GM23248 (cell line): ENCODE measurements around the gene RNF217. TPM values are rescaled to one million over a fixed set of nuclear protein-coding genes. Genes with fewer than 3 reads are reported as not detected.
"Not testable (repeated sequence)": the region's sequence is repeated elsewhere in the genome, so short reads cannot be mapped to it uniquely, and the experiment has no call there.

ENCODE experiments used
- DNase-seq: peaks from one replicate; pipeline ENCODE4 v3.0.0-alpha.2; 2015
- H2AFZ ChIP-seq: fragments of 200-600 bp; sonication (generic); 2 replicates; pipeline ENCODE4 v1.6.1; 2016; ENCODE audit warnings: antibody characterized with exemption
- H3F3A ChIP-seq: fragments of 200-600 bp; sonication (generic); 2 replicates; pipeline ENCODE4 v1.6.1; 2016; ENCODE audit warnings: mild to moderate bottlenecking, antibody characterized with exemption, mixed run types; ENCODE audit not compliant: insufficient read depth
- H3K27ac ChIP-seq: fragments of 200-600 bp; sonication (generic); 2 replicates; pipeline ENCODE4 v1.5.1; 2016; ENCODE audit warnings: mild to moderate bottlenecking
- H3K27me3 ChIP-seq: fragments of 200-600 bp; sonication (generic); replicated peaks from 2 replicates; pipeline ENCODE4 v1.6.1; 2016; ENCODE audit warnings: mild to moderate bottlenecking; ENCODE audit not compliant: insufficient read depth
- H3K36me3 ChIP-seq: fragments of 200-600 bp; sonication (generic); 2 replicates; pipeline ENCODE4 v1.6.1; 2016; ENCODE audit warnings: low read depth, mild to moderate bottlenecking
- H3K4me1 ChIP-seq: fragments of 200-600 bp; sonication (generic); 2 replicates; pipeline ENCODE4 v1.6.1; 2016; ENCODE audit warnings: mild to moderate bottlenecking; ENCODE audit not compliant: insufficient read depth
- H3K4me2 ChIP-seq: fragments of 200-600 bp; sonication (generic); one replicate; pipeline ENCODE4 v1.6.1; 2016; ENCODE audit warnings: mild to moderate bottlenecking; ENCODE audit not compliant: unreplicated experiment
- H3K4me3 ChIP-seq: fragments of 200-600 bp; sonication (generic); 2 replicates; pipeline ENCODE4 v1.5.1; 2016; ENCODE audit warnings: mild to moderate bottlenecking
- H3K79me2 ChIP-seq: fragments of 200-600 bp; sonication (generic); 2 replicates; pipeline ENCODE4 v1.6.1; 2016; ENCODE audit warnings: mild to moderate bottlenecking; ENCODE audit not compliant: insufficient read depth
- H3K9ac ChIP-seq: fragments of 200-600 bp; sonication (generic); 2 replicates; pipeline ENCODE4 v1.6.1; 2016; ENCODE audit warnings: mild to moderate bottlenecking
- H3K9me2 ChIP-seq: fragments of 200-600 bp; sonication (generic); 2 replicates; pipeline ENCODE4 v1.6.1; 2016; ENCODE audit warnings: mixed run types, mild to moderate bottlenecking, moderate library complexity; ENCODE audit not compliant: insufficient read depth
- H3K9me3 ChIP-seq: fragments of 200-600 bp; sonication (generic); one replicate; pipeline ENCODE4 v1.6.1; 2017; ENCODE audit warnings: low read depth
- H4K20me1 ChIP-seq: fragments of 200-600 bp; sonication (generic); 2 replicates; pipeline ENCODE4 v1.6.0; 2016; ENCODE audit not compliant: insufficient read depth
- EZH2 ChIP-seq: fragments of 200-600 bp; sonication (generic); IDR thresholded peaks from 2 replicates; pipeline ENCODE4 v1.6.1; 2018; ENCODE audit warnings: antibody characterized with exemption, mild to moderate bottlenecking; ENCODE audit not compliant: insufficient read depth, poor library complexity, severe bottlenecking
- EZH2phosphoT487 ChIP-seq: fragments of 200-600 bp; sonication (generic); IDR thresholded peaks from 2 replicates; pipeline ENCODE4 v1.6.1; 2018; ENCODE audit warnings: antibody characterized with exemption, moderate library complexity, mild to moderate bottlenecking, low read depth; ENCODE audit not compliant: insufficient read depth
- WGBS, 2 experiments: methylation state at CpG; one replicate each; pipeline ENCODE4 v1.1.6; 2015 to 2017; ENCODE audit warnings: low lambda C conversion rate in 2 of 2, low coverage in 1 of 2; ENCODE audit errors: missing lambda C conversion rate in 2 of 2; 5-methylcytosine and 5-hydroxymethylcytosine counted together
- in situ Hi-C: fragments of 300-500 bp; cut with MboI; formaldehyde crosslinking; loops from 2 replicates; pipeline ENCODE4 v1.15.0; 2020
- polyA plus RNA-seq: library from polyadenylated mRNA; unstranded; fragments of >200 nt; fragmentation: Nextera tagmentation; extraction: Ambion mirVana; gene quantifications from 2 replicates; pipeline ENCODE4 v1.2.1, GENCODE V29; 2016
- total RNA-seq: library from RNA; depleted of rRNA; stranded (reverse); fragments of >200 nt; shearing (Covaris generic); gene quantifications from 2 replicates; pipeline ENCODE4 v1.2.3, GENCODE V29; 2014

RNF217 gene
- total and polyA plus RNA-seq, 2 experiments from 2014 or later = 3.2 to 10.9 TPM

DNA sequence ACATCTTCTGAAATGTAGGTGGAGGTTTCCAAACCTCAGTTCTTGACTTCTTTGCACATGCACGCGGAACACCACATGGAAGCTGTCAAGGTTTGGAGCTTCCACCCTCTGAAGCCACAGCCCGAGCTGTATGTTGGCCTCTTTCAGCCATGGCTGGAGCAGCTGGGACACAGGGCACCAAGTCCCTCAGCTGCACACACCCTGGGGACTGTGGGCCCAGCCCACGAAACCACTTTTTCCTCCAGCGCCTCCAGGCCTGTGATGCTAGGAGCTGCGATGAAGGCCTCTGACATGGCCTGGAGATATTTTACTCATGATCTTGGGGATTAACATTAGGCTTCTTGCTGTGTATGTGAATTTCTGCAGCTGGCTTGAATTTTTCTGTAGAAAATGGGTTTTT, 68.7 kb downstream of the RNF217 start:
- DNase-seq = no peak
- no peaks in the 10 kb centered on the region for H3F3A ChIP-seq
- H3K4me1 ChIP-seq = no peaks in the 10 kb centered on the region
- no peak overlapping the region for H3K9ac ChIP-seq
- H3K27me3 ChIP-seq = no peaks in the 10 kb centered on the region
- H3K79me2 ChIP-seq = peaks cover 56% of the 10 kb centered on the region
- in situ Hi-C loops = no loop called here
- no peaks in the 10 kb centered on the region for H3K9me2 ChIP-seq
- no peaks in the 10 kb centered on the region for H3K9me3 ChIP-seq
- no peak overlapping the region for H2AFZ ChIP-seq
- no peak overlapping the region for H3K27ac ChIP-seq
- TF ChIP-seq EZH2 = no peak
- no peak for TF ChIP-seq EZH2phosphoT487
- no peak overlapping the region for H3K4me2 ChIP-seq
- no peaks in the 10 kb centered on the region for H4K20me1 ChIP-seq
- H3K4me3 ChIP-seq = no peak overlapping the region
- H3K36me3 ChIP-seq = 0 out of 2 replicates have a peak, but pooled peaks cover 3% of the 10 kb centered on the region
- whole genome bisulfite sequencing, 2 experiments = 70 to 75% methylated on average over 5 to 6 of the region's 6 CpGs

DNA sequence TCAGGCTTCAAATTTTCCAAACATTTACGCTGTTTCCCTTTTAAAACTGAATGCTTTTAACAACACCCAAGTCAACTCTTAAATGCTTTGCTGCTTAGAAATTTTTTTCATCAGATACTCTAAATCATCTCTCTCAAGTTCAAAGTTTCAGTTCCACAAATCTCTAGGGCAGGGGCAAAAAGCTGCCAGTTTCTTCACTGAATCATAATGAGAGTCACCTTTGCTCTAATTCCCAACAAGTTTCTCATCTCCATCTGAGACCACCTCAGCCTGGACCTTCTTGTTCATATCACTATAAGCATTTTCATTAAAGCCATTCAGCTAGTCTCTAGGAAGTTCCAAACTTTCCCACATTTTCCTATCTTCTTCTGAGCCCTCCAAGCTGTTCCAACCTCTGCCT, 69.1 kb downstream of the RNF217 start:
- WGBS, 2 experiments = 96 to 97% methylated on average over 1 of the region's 1 CpG
- peaks cover 58% of the 10 kb centered on the region for H3K79me2 ChIP-seq

DNA sequence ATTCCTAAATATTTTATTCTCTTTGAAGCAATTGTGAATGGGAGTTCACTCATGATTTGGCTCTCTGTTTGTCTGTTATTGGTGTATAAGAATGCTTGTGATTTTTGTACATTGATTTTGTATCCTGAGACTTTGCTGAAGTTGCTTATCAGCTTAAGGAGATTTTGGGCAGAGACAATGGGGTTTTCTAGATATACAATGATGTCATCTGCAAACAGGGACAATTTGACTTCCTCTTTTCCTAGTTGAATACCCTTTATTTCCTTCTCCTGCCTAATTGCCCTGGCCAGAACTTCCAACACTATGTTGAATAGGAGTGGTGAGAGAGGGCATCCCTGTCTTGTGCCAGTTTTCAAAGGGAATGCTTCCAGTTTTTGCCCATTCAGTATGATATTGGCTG, 72.7 kb downstream of the RNF217 start:
- H3K27me3 ChIP-seq, in situ Hi-C loops, H3K9ac ChIP-seq, H3F3A ChIP-seq, DNase-seq, H3K9me3 ChIP-seq, H3K36me3 ChIP-seq, H3K9me2 ChIP-seq, H3K27ac ChIP-seq, H3K4me2 ChIP-seq, H3K4me3 ChIP-seq, H3K4me1 ChIP-seq, H2AFZ ChIP-seq: not testable (repeated sequence)
- Histone ChIP-seq H4K20me1 (peaks cover 12% of the 10 kb centered on the region; the same call in 1 of the 2 replicates), H3K79me2 (peaks cover 58% of the 10 kb centered on the region)

More for the DNA sequence above, 69.1 kb downstream of the RNF217 start:
- Histone ChIP-seq H3K4me2 (no peak overlapping the region), H3K9me2 (no peaks in the 10 kb centered on the region), H3K27me3 (no peaks in the 10 kb centered on the region), H3K9ac (no peak overlapping the region), H3K4me3 (no peak overlapping the region), H3K4me1 (no peaks in the 10 kb centered on the region), H3K9me3 (no peaks in the 10 kb centered on the region), H4K20me1 (no peaks in the 10 kb centered on the region), H3F3A (no peaks in the 10 kb centered on the region), H3K36me3 (0 out of 2 replicates have a peak, but pooled peaks cover 3% of the 10 kb centered on the region), H2AFZ (no peak overlapping the region), H3K27ac (no peak overlapping the region)
- no peak for DNase-seq
- TF ChIP-seq EZH2phosphoT487 (no peak), EZH2 (no peak)
- in situ Hi-C loops = no loop called here

DNA sequence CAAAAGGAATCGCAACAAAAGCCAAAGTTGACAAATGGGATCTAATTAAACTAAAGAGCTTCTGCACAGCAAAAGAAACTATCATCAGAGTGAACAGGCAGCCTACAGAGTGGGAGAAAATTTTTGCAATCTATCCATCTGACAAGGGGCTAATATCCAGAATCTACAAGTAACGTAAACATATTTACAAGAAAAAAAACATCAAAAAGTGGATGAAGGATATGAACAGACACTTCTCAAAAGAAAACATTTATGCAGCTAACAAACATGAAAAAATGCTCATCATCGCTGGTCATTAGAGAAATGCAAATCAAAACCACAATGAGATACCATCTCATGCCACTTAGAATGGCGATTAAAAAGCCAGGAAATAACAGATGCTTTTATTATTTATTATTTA, 74.2 kb downstream of the RNF217 start:
- H3K4me2 ChIP-seq, H3K27me3 ChIP-seq, H3K9me2 ChIP-seq, H3K4me1 ChIP-seq, H3K36me3 ChIP-seq, H3K4me3 ChIP-seq, H3K27ac ChIP-seq, H3K9ac ChIP-seq, H3F3A ChIP-seq, in situ Hi-C loops, DNase-seq, H3K9me3 ChIP-seq, H2AFZ ChIP-seq: not testable (repeated sequence)
- Histone ChIP-seq H3K79me2 (peaks cover 74% of the 10 kb centered on the region), H4K20me1 (peaks cover 12% of the 10 kb centered on the region; the same call in 1 of the 2 replicates)
- 96 to 98% methylated on average over 4 of the region's 4 CpGs for WGBS, 2 experiments

DNA sequence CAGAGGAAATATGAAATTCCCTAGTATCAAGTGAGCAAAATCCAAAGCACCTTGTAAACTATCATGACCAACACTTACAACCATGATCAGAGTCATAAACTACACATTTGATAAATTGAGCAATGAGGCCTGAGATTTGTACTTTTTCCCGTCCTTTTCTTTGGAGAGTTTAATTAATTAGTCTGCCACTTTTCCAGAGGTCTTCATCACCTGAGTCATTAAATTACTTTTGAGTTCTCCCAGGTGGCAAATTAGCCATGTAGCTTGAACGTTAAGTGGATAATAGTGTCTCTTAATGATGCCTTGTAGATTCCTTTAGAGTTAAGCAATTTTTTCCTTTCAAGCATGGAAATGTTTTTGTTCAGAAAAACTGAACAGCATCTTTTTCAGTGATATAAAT, 75.6 kb downstream of the RNF217 start:
- no peaks in the 10 kb centered on the region for H3K9me3 ChIP-seq
- H4K20me1 ChIP-seq = peaks cover 16% of the 10 kb centered on the region; the same call in 1 of the 2 replicates
- H3K79me2 ChIP-seq = peaks cover 77% of the 10 kb centered on the region
- H3K36me3 ChIP-seq = no peaks in the 10 kb centered on the region
- in situ Hi-C loops = no loop called here
- H3K4me1 ChIP-seq = peaks cover 11% of the 10 kb centered on the region
- H2AFZ ChIP-seq = no peak overlapping the region
- TF ChIP-seq EZH2phosphoT487 (no peak), EZH2 (no peak)
- DNase-seq = no peak
- 79 to 81% methylated on average over 2 of the region's 2 CpGs for WGBS, 2 experiments
- H3F3A ChIP-seq = peaks cover 15% of the 10 kb centered on the region; the same call in 1 of the 2 replicates
- H3K4me2 ChIP-seq = no peak overlapping the region
- H3K9me2 ChIP-seq = no peaks in the 10 kb centered on the region
- H3K27me3 ChIP-seq = no peaks in the 10 kb centered on the region
- no peak overlapping the region for H3K4me3 ChIP-seq
- no peak overlapping the region for H3K9ac ChIP-seq
- no peak overlapping the region for H3K27ac ChIP-seq
